Glutamatergic neuron (in vitro differentiated cells): ENCODE measurements around the gene CDH23. TPM values are rescaled to one million over a fixed set of nuclear protein-coding genes. Genes with fewer than 3 reads are reported as not detected.
A peak's percentile ranks its signal among the peaks of the same experiment; 100 is the strongest.

Source experiments
- DNase-seq: peaks from one replicate; pipeline ENCODE4 v3.0.0; 2022
- H3K27ac Mint-ChIP-seq: one replicate; pipeline ENCODE4 v1.8.0; 2020; ENCODE audit warnings: mild to moderate bottlenecking, mixed read lengths, inconsistent platforms; ENCODE audit not compliant: unreplicated experiment
- H3K27me3 Mint-ChIP-seq: one replicate; pipeline ENCODE4 v1.8.0; 2020; ENCODE audit warnings: mild to moderate bottlenecking, moderate library complexity, mixed read lengths, inconsistent platforms; ENCODE audit not compliant: unreplicated experiment
- H3K36me3 Mint-ChIP-seq: one replicate; pipeline ENCODE4 v1.8.0; 2020; ENCODE audit warnings: mild to moderate bottlenecking, mixed read lengths, inconsistent platforms; ENCODE audit not compliant: unreplicated experiment
- H3K4me1 Mint-ChIP-seq: one replicate; pipeline ENCODE4 v1.8.0; 2020; ENCODE audit warnings: mild to moderate bottlenecking, low read depth, mixed read lengths, inconsistent platforms; ENCODE audit not compliant: unreplicated experiment
- H3K4me3 Mint-ChIP-seq: one replicate; pipeline ENCODE4 v1.8.0; 2020; ENCODE audit warnings: mild to moderate bottlenecking, mixed read lengths, inconsistent platforms; ENCODE audit not compliant: unreplicated experiment
- H3K9me3 Mint-ChIP-seq: one replicate; pipeline ENCODE4 v1.8.0; 2020; ENCODE audit warnings: mild to moderate bottlenecking, moderate library complexity, mixed read lengths, inconsistent platforms; ENCODE audit not compliant: unreplicated experiment
- CTCF ChIP-seq: fragments of 200-600 bp; sonication (generic); IDR thresholded peaks from one replicate; pipeline ENCODE4 v1.5.0; 2021; ENCODE audit not compliant: partially characterized antibody, unreplicated experiment
- total RNA-seq: library from RNA; stranded (reverse); fragmentation: NEBNext Ultra II Directional; extraction: Animal tissue kit (Norgen Biotek cat#: 25700); gene quantifications from one replicate; pipeline ENCODE4 v1.2.1, GENCODE V29; 2021; ENCODE audit not compliant: unreplicated experiment

The CDH23 gene
- total RNA-seq, 1 donor from 2014 or later: 2.0 TPM

GRCh38 chr10:71589617-71590551 is 193.2 kb downstream of the CDH23 start:
- Mint-ChIP-seq H3K4me3 (peak overlapping the region; percentile 30), H3K27ac (no peak overlapping the region)
- no peak for TF ChIP-seq CTCF

GRCh38 chr10:71590781-71591350 is 194.1 kb downstream of the CDH23 start:
- H3K4me3 Mint-ChIP-seq: peak overlapping the region; percentile 17
- no peak for TF ChIP-seq CTCF
- no peaks in the 10 kb centered on the region for H3K27me3 Mint-ChIP-seq
- no peaks in the 10 kb centered on the region for H3K36me3 Mint-ChIP-seq
- peak; percentile 47 for DNase-seq
- H3K4me1 Mint-ChIP-seq: peaks cover 17% of the 10 kb centered on the region
- H3K27ac Mint-ChIP-seq: no peak overlapping the region
- peaks cover 5% of the 10 kb centered on the region for H3K9me3 Mint-ChIP-seq

More at GRCh38 chr10:71589617-71590551, 193.2 kb downstream of the CDH23 start:
- Mint-ChIP-seq H3K9me3 (peaks cover 5% of the 10 kb centered on the region), H3K27me3 (no peaks in the 10 kb centered on the region), H3K36me3 (no peaks in the 10 kb centered on the region), H3K4me1 (peaks cover 17% of the 10 kb centered on the region)
- no peak for DNase-seq

GRCh38 chr10:71594934-71595571 is 198.3 kb downstream of the CDH23 start:
- H3K27ac Mint-ChIP-seq: no peak overlapping the region
- peaks cover 9% of the 10 kb centered on the region for H3K4me1 Mint-ChIP-seq
- H3K27me3 Mint-ChIP-seq: no peaks in the 10 kb centered on the region
- no peak for DNase-seq
- no peak overlapping the region for H3K4me3 Mint-ChIP-seq
- peaks cover 4% of the 10 kb centered on the region for H3K9me3 Mint-ChIP-seq
- H3K36me3 Mint-ChIP-seq: no peaks in the 10 kb centered on the region
- TF ChIP-seq CTCF: no peak

- DNase-seq: no peak
These were observed 198.9 kb downstream of the CDH23 start for GRCh38 chr10:71595649-71596048.

More at GRCh38 chr10:71595649-71596048, 198.9 kb downstream of the CDH23 start:
- Mint-ChIP-seq H3K27me3 (no peaks in the 10 kb centered on the region), H3K36me3 (no peaks in the 10 kb centered on the region), H3K4me3 (no peak overlapping the region), H3K27ac (no peak overlapping the region), H3K4me1 (peaks cover 4% of the 10 kb centered on the region), H3K9me3 (peaks cover 4% of the 10 kb centered on the region)
- no peak for TF ChIP-seq CTCF
